Choroid plexus epithelial cell (primary cell): ENCODE measurements around the gene DKC1.

Experiments used
- DNase-seq: peaks from one replicate; pipeline ENCODE4 v3.0.0-alpha.2; 2010; ENCODE audit warnings: low read depth
- H3K4me3 ChIP-seq: 2 replicates; pipeline ENCODE4 v1.5.1; 2011; ENCODE audit warnings: low read depth, mild to moderate bottlenecking, control low read depth, low read length, moderate library complexity
- CTCF ChIP-seq: conservative IDR thresholded peaks from 2 replicates; pipeline ENCODE4 v1.5.1; 2011; ENCODE audit warnings: low read depth, mild to moderate bottlenecking, control low read depth, inconsistent platforms, low read length, moderate library complexity

The DKC1 gene

GRCh38 chrX:154735695-154736393 lies 26.8 kb upstream of the DKC1 start:
- no peak overlapping the region for H3K4me3 ChIP-seq
- peak; percentile 92 for DNase-seq
- no peak for TF ChIP-seq CTCF

- no peak for TF ChIP-seq CTCF
- no peak overlapping the region for H3K4me3 ChIP-seq
- DNase-seq = no peak
Observed at GRCh38 chrX:154737136-154737535, 25.5 kb upstream of the DKC1 start.

GRCh38 chrX:154738011-154738738 lies 24.5 kb upstream of the DKC1 start:
- H3K4me3 ChIP-seq = no peak overlapping the region
- peak; percentile 89 for DNase-seq

GRCh38 chrX:154739952-154740465 lies 22.7 kb upstream of the DKC1 start:
- DNase-seq = no peak
- no peak for TF ChIP-seq CTCF
- no peak overlapping the region for H3K4me3 ChIP-seq

More at GRCh38 chrX:154738011-154738738, 24.5 kb upstream of the DKC1 start:
- no peak for TF ChIP-seq CTCF

- H3K4me3 ChIP-seq = no peak overlapping the region
- no peak for TF ChIP-seq CTCF
- no peak for DNase-seq
Observed at GRCh38 chrX:154742613-154743012, 20.1 kb upstream of the DKC1 start.

- peak overlapping the region; percentile 20 for H3K4me3 ChIP-seq
- peak; percentile 66 for DNase-seq
- peak; percentile 70 for TF ChIP-seq CTCF
Observed at GRCh38 chrX:154748712-154749339, 13.8 kb upstream of the DKC1 start.
